H9 (cell line): ENCODE results near the gene MYLK3. TPM values are rescaled to one million over a fixed set of nuclear protein-coding genes. Genes with fewer than 3 reads are reported as not detected.
A peak's percentile ranks its signal among the peaks of the same experiment; 100 is the strongest.

Experiments
- DNase-seq: peaks from one replicate; pipeline ENCODE4 v3.0.0-alpha.2; 2017
- H2AFZ ChIP-seq: one replicate; pipeline ENCODE4 v1.6.1; 2013; ENCODE audit warnings: mild to moderate bottlenecking, low read length, control low read depth, moderate library complexity
- H2AK5ac ChIP-seq: 2 replicates; pipeline ENCODE4 v1.6.1; 2013; ENCODE audit warnings: low read length, control low read depth, mixed read lengths; ENCODE audit not compliant: insufficient read length
- H2BK120ac ChIP-seq: one replicate; pipeline ENCODE4 v1.6.1; 2013; ENCODE audit warnings: low read depth, mild to moderate bottlenecking, low read length, control low read depth, inconsistent platforms; ENCODE audit not compliant: poor library complexity, severe bottlenecking
- H2BK12ac ChIP-seq: 2 replicates; pipeline ENCODE4 v1.6.1; 2013; ENCODE audit warnings: low read length, control low read depth, mixed read lengths, low read depth; ENCODE audit not compliant: insufficient read length
- H2BK15ac ChIP-seq: 2 replicates; pipeline ENCODE4 v1.6.1; 2013; ENCODE audit warnings: low read depth, low read length, control low read depth
- H2BK20ac ChIP-seq: one replicate; pipeline ENCODE4 v1.6.1; 2013; ENCODE audit warnings: low read depth, mild to moderate bottlenecking, low read length, control low read depth, inconsistent platforms; ENCODE audit not compliant: poor library complexity, severe bottlenecking
- H2BK5ac ChIP-seq: 2 replicates; pipeline ENCODE4 v1.6.1; 2013; ENCODE audit warnings: low read length, control low read depth, mixed read lengths; ENCODE audit not compliant: insufficient read length
- H3K14ac ChIP-seq: 2 replicates; pipeline ENCODE4 v1.6.1; 2013; ENCODE audit warnings: low read length, control low read depth; ENCODE audit not compliant: insufficient read depth
- H3K18ac ChIP-seq: 2 replicates; pipeline ENCODE4 v1.6.1; 2013; ENCODE audit warnings: low read depth, mild to moderate bottlenecking, mixed read lengths, low read length, control low read depth; ENCODE audit not compliant: insufficient read length
- H3K23ac ChIP-seq: 2 replicates; pipeline ENCODE4 v1.6.1; 2013; ENCODE audit warnings: low read length, control low read depth, mixed read lengths, low read depth; ENCODE audit not compliant: insufficient read length
- H3K23me2 ChIP-seq: 2 replicates; pipeline ENCODE4 v1.6.1; 2013; ENCODE audit warnings: low read depth, mild to moderate bottlenecking, mixed read lengths, low read length, control low read depth; ENCODE audit not compliant: insufficient read length, poor library complexity, severe bottlenecking
- H3K27ac ChIP-seq: 2 replicates; pipeline ENCODE4 v1.5.1; 2013; ENCODE audit warnings: low read length, control low read depth, mixed read lengths, low read depth; ENCODE audit not compliant: insufficient read length
- H3K27me3 ChIP-seq: 2 replicates; pipeline ENCODE4 v1.6.1; 2013; ENCODE audit warnings: low read length, control low read depth, inconsistent platforms; ENCODE audit not compliant: insufficient read depth
- H3K4ac ChIP-seq: 2 replicates; pipeline ENCODE4 v1.6.1; 2013; ENCODE audit warnings: low read depth, mild to moderate bottlenecking, control low read depth, inconsistent platforms, low read length, moderate library complexity
- H3K4me1 ChIP-seq: 2 replicates; pipeline ENCODE4 v1.6.1; 2013; ENCODE audit warnings: low read length, control low read depth, inconsistent platforms; ENCODE audit not compliant: insufficient read depth
- H3K4me2 ChIP-seq: 2 replicates; pipeline ENCODE4 v1.6.1; 2013; ENCODE audit warnings: low read length, control low read depth, mixed read lengths; ENCODE audit not compliant: insufficient read length, insufficient read depth
- H3K56ac ChIP-seq: 2 replicates; pipeline ENCODE4 v1.6.1; 2013; ENCODE audit warnings: low read depth, mild to moderate bottlenecking, mixed read lengths, low read length, control low read depth; ENCODE audit not compliant: insufficient read length
- H3K79me1 ChIP-seq: 2 replicates; pipeline ENCODE4 v1.6.1; 2013; ENCODE audit warnings: low read depth, mild to moderate bottlenecking, moderate library complexity, low read length, control low read depth, inconsistent platforms; ENCODE audit not compliant: insufficient read depth, poor library complexity, severe bottlenecking
- H3K79me2 ChIP-seq: 2 replicates; pipeline ENCODE4 v1.6.1; 2013; ENCODE audit warnings: low read length, control low read depth, inconsistent platforms; ENCODE audit not compliant: insufficient read depth
- H3K9ac ChIP-seq: 2 replicates; pipeline ENCODE4 v1.6.1; 2013; ENCODE audit warnings: low read length, control low read depth, mixed read lengths; ENCODE audit not compliant: insufficient read length; ENCODE audit errors: extremely low read depth
- H3K9me3 ChIP-seq: one replicate; pipeline ENCODE4 v1.6.1; 2013; ENCODE audit warnings: low read depth, low read length, inconsistent platforms; ENCODE audit not compliant: control insufficient read depth
- H3T11ph ChIP-seq: one replicate; pipeline ENCODE4 v1.6.1; 2013; ENCODE audit warnings: mild to moderate bottlenecking, low read length, control low read depth, inconsistent platforms
- H4K20me1 ChIP-seq: one replicate; pipeline ENCODE4 v1.6.1; 2013; ENCODE audit not compliant: control insufficient read depth, insufficient read length, insufficient read depth
- H4K5ac ChIP-seq: 2 replicates; pipeline ENCODE4 v1.6.1; 2013; ENCODE audit warnings: low read depth, mild to moderate bottlenecking, mixed read lengths, low read length, control low read depth; ENCODE audit not compliant: insufficient read length
- H4K8ac ChIP-seq: replicated peaks from 2 replicates; pipeline ENCODE4 v1.6.1; 2013; ENCODE audit warnings: low read length, control low read depth, mixed read lengths, low read depth; ENCODE audit not compliant: insufficient read length
- H4K91ac ChIP-seq: 2 replicates; pipeline ENCODE4 v1.6.1; 2013; ENCODE audit warnings: low read depth, mild to moderate bottlenecking, moderate library complexity, mixed read lengths, low read length, control low read depth; ENCODE audit not compliant: insufficient read length
- H3K27ac Mint-ChIP-seq, 3 experiments: 2 replicates in 2 of 3; 3 replicates in 1 of 3; pipeline ENCODE4 v1.8.0; 2020 to 2021; ENCODE audit warnings: mixed read lengths in 3 of 3, mild to moderate bottlenecking in 1 of 3, moderate library complexity in 1 of 3
- H3K27me3 Mint-ChIP-seq: 2 replicates; pipeline ENCODE4 v1.8.0; 2021; ENCODE audit warnings: low read depth, mild to moderate bottlenecking, moderate library complexity, mixed read lengths
- H3K36me3 Mint-ChIP-seq, 3 experiments: 2 replicates in 2 of 3; 3 replicates in 1 of 3; pipeline ENCODE4 v1.8.0; 2020 to 2021; ENCODE audit warnings: low read depth in 3 of 3, mixed read lengths in 3 of 3; ENCODE audit not compliant: insufficient read depth in 1 of 3
- H3K4me1 Mint-ChIP-seq, 2 experiments: 2 replicates each; pipeline ENCODE4 v1.8.0; 2020; ENCODE audit warnings: mixed read lengths in 2 of 2
- H3K4me3 Mint-ChIP-seq, 2 experiments: 2 replicates in 1 of 2; 3 replicates in 1 of 2; pipeline ENCODE4 v1.8.0; 2020 to 2021; ENCODE audit warnings: mild to moderate bottlenecking in 2 of 2, mixed read lengths in 2 of 2, moderate library complexity in 1 of 2
- H3K9me3 Mint-ChIP-seq, 2 experiments: 2 replicates in 1 of 2; 3 replicates in 1 of 2; pipeline ENCODE4 v1.8.0; 2020; ENCODE audit warnings: mild to moderate bottlenecking in 2 of 2, mixed read lengths in 2 of 2, moderate library complexity in 1 of 2
- CTCF ChIP-seq: fragments of 200-600 bp; sonication (generic); conservative IDR thresholded peaks from 3 replicates; pipeline ENCODE4 v1.8.0; 2021; ENCODE audit warnings: antibody characterized with exemption, mild to moderate bottlenecking
- WGBS: extraction: QIAGEN DNeasy Blood & Tissue Kit; methylation state at CpG from one replicate; pipeline ENCODE4 v1.1.7; 2013; ENCODE audit warnings: missing lambda C conversion rate, low lambda C conversion rate, mixed read lengths; ENCODE audit not compliant: insufficient read length; ENCODE audit errors: extremely low coverage; 5-methylcytosine and 5-hydroxymethylcytosine counted together
- total RNA-seq: library from RNA; stranded (reverse); gene quantifications from 2 replicates; pipeline ENCODE4 v1.2.1, GENCODE V29; 2021

Gene MYLK3
- total RNA-seq, 1 experiment from 2014 or later = 0.90 TPM

GRCh38 chr16:46662123-46662522 lies 86.0 kb downstream of the MYLK3 start:
- no peak overlapping the region for H4K91ac ChIP-seq
- no peak overlapping the region for H3K4me3 Mint-ChIP-seq
- no peak overlapping the region for H2BK20ac ChIP-seq
- H2AK5ac ChIP-seq = no peak overlapping the region
- H3K9me3 Mint-ChIP-seq = no peaks in the 10 kb centered on the region
- H2BK12ac ChIP-seq = no peak overlapping the region
- H3K14ac ChIP-seq = no peak overlapping the region
- H3K79me1 ChIP-seq = no peaks in the 10 kb centered on the region
- no peak overlapping the region for H2BK120ac ChIP-seq
- no peaks in the 10 kb centered on the region for H3K23me2 ChIP-seq
- H3K23ac ChIP-seq = no peak overlapping the region
- no peaks in the 10 kb centered on the region for H4K20me1 ChIP-seq
- H2AFZ ChIP-seq = no peak overlapping the region
- no peak overlapping the region for H4K5ac ChIP-seq
- no peak overlapping the region for H4K8ac ChIP-seq
- no peak for DNase-seq
- H3K27me3 Mint-ChIP-seq = no peaks in the 10 kb centered on the region
- no peak overlapping the region for H3T11ph ChIP-seq
- H3K9ac ChIP-seq = no peak overlapping the region
- no peak overlapping the region for H3K18ac ChIP-seq
- no peak overlapping the region for H3K4ac ChIP-seq
- no peak overlapping the region for H3K27ac ChIP-seq
- H3K56ac ChIP-seq = no peak overlapping the region
- H3K27me3 ChIP-seq = no peaks in the 10 kb centered on the region
- H3K79me2 ChIP-seq = no peaks in the 10 kb centered on the region
- H3K4me2 ChIP-seq = no peak overlapping the region
- peak overlapping the region in 1 of 3 experiments; percentile 28; a peak in 1 of 7 replicates for H3K27ac Mint-ChIP-seq
- no peaks in the 10 kb centered on the region for H3K9me3 ChIP-seq
- no peak for TF ChIP-seq CTCF
- no CpG with 5 or more reads among the region's 4 CpGs for WGBS
- H2BK5ac ChIP-seq = no peak overlapping the region
- H3K36me3 Mint-ChIP-seq = peaks cover 28 to 74% (median 61%) of the 10 kb centered on the region in 3 experiments
- H2BK15ac ChIP-seq = no peak overlapping the region
- H3K4me1 ChIP-seq = no peaks in the 10 kb centered on the region
- no peaks in the 10 kb centered on the region for H3K4me1 Mint-ChIP-seq
